ENCODE data around the gene NOCT.
"Not testable (repeated sequence)": the region's sequence is repeated elsewhere in the genome, so short reads cannot be mapped to it uniquely, and the experiment has no call there.

Gene NOCT

DNA sequence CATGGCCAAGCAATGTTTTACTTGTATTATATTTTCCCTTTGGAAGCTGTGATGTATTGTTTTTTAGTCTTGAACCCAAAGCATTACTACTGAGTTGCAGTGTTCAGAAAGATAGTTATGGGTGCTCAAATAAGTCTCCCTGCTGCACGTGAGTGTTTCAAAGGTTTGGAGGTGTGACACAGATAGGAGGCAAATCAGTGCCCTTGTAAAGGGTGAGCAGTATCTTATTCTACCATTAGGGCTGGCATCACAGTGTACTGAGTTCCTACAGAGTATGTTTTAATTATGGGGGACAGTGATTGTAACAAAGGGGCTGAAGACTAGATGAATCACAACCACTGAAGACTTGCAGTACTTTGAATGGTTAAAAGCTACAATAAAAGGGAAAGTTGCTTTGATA, 38.3 kb downstream of the NOCT start:
- H3K4me3 ChIP-seq (ENCODE audit: low read length) = no peak overlapping the region
- no peak overlapping the region for H3K27ac ChIP-seq (ENCODE audit: low read length)
- H3K36me3 ChIP-seq (ENCODE audit: insufficient read depth, low read depth, low read length) = peaks cover 66% of the 10 kb centered on the region
- no peaks in the 10 kb centered on the region for H3K27me3 ChIP-seq (ENCODE audit: insufficient read depth, low read length)
- no peaks in the 10 kb centered on the region; the same call in 1 of the 2 replicates for H3K4me1 ChIP-seq (ENCODE audit: insufficient read depth, low read length)
- no peaks in the 10 kb centered on the region for H3K9me3 ChIP-seq (ENCODE audit: insufficient read depth, low read depth, low read length)
- no peak overlapping the region for H3K9ac ChIP-seq (ENCODE audit: low read depth, low read length)

DNA sequence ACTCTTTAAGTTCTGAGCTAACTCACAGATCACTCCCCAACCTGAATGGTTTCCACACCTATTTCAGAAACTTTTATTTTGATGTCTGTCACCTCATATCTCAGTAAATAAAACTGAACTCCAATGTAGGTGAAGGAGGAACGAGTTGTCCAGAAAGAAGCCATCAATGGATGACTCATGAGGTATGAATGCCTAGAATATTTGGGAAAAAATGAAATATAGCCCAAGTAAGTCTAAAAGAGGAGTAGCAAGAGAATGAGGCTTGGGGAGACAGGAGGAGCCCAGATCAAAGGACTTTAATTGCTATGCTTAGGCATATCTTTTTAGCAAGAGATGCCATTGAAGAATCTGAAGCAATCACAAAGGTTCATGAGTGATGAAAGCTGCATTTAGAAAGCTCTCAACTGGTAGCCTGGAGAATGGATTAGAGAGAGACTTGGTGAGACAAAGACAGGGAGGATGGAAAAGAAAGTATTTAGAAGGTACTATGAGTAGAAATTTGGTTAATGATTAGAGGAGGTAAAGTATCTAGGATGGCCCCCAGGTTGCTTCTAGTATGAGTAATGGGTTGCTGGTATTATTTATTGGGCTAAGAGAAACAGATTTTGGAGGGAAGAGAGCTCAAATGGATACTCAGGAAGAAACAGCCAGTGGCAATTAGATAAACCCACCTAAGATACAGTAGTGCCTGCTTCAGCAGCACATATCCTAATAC, 39.4 kb downstream of the NOCT start:
- Histone ChIP-seq H3K4me1 (ENCODE audit: insufficient read depth, low read length) (no peaks in the 10 kb centered on the region; the same call in 1 of the 2 replicates), H3K9me3 (ENCODE audit: insufficient read depth, low read depth, low read length) (no peaks in the 10 kb centered on the region), H3K27ac (ENCODE audit: low read length) (no peak overlapping the region), H3K27me3 (ENCODE audit: insufficient read depth, low read length) (no peaks in the 10 kb centered on the region), H3K4me3 (ENCODE audit: low read length) (no peak overlapping the region), H3K9ac (ENCODE audit: low read depth, low read length) (no peak overlapping the region), H3K36me3 (ENCODE audit: insufficient read depth, low read depth, low read length) (peaks cover 77% of the 10 kb centered on the region)

DNA sequence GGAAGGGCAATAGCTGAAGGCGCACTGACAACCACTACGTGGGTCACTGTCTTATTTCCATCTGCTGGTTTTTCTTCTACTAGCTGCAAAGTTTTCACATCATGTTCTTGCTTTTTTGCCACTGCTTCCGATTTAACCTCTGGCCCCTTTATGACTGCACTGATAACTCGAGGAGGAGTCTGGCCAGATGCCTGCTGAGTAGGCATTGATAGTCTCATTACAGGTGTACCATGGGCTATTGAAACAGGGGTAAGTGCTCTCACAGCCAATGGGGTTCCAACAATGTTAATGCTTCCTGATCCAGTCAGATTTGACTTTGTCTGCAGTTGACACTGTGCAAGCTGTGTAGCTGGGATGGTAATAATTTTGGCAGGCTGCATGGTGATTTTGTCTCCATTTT, 43.4 kb downstream of the NOCT start:
- not testable (repeated sequence) for H3K9me3 ChIP-seq (ENCODE audit: insufficient read depth, low read depth, low read length); H3K4me1 ChIP-seq (ENCODE audit: insufficient read depth, low read length)
- H3K36me3 ChIP-seq (ENCODE audit: insufficient read depth, low read depth, low read length) = peaks cover 94% of the 10 kb centered on the region

DNA sequence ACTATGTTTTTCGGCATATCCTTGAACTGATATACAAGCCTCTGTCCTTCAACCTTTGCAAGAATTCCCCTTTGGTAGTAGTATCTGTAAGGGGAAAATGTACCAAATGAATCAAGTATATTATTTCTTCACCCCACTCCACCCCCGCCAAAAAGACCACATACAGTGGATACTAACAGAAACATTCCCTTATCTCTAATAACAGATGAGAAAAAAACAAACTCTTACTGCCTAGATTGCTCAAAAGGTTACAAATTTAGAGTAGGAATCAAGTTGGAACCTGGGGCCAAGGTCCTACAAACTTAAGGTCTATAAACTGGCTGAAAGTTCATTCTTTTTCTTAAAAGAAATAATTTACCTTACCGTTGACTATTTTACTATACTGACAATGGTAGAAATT, 45.0 kb downstream of the NOCT start:
- Histone ChIP-seq H3K36me3 (ENCODE audit: insufficient read depth, low read depth, low read length) (peaks cover 92% of the 10 kb centered on the region), H3K4me1 (ENCODE audit: insufficient read depth, low read length) (no peaks in the 10 kb centered on the region), H3K27me3 (ENCODE audit: insufficient read depth, low read length) (no peaks in the 10 kb centered on the region), H3K4me3 (ENCODE audit: low read length) (no peak overlapping the region), H3K9ac (ENCODE audit: low read depth, low read length) (no peak overlapping the region), H3K9me3 (ENCODE audit: insufficient read depth, low read depth, low read length) (no peaks in the 10 kb centered on the region), H3K27ac (ENCODE audit: low read length) (no peak overlapping the region)

More for the DNA sequence above, 43.4 kb downstream of the NOCT start:
- H3K27ac ChIP-seq (ENCODE audit: low read length); H3K9ac ChIP-seq (ENCODE audit: low read depth, low read length); H3K27me3 ChIP-seq (ENCODE audit: insufficient read depth, low read length); H3K4me3 ChIP-seq (ENCODE audit: low read length): not testable (repeated sequence)

DNA sequence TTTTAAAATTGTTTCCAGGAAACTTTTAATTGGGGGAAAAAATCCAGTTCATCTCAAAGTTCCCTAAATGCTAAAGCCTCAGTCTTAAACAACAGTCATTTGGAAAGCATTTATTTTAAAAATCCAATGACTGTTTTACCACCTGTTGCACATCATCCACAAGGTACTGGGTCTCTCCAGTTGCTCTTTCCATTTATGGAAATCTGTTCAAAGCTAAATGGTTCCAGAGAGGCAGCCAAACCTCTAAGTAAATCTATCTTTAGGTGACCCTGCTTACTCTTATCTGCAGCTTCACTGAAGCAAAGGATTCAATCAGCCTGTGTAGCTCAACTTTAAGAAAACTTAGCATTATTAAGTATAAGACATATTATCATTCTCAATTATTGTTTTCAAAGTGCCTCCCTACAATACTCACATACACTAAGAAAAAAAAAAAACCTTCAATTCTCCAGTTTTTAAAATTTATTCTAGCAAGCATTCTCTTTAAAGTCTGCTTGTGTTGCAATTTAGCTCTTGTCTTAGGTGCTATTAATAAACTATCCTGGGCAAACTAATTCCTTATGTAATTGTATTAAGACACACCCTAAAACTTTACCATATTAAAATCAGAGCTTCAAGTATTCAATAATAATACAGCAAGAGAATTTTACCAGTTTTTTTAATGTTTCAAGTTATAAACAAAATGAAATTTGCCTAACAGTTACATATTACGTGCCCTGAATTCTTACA, 60.6 kb downstream of the NOCT start:
- Histone ChIP-seq H3K27me3 (ENCODE audit: insufficient read depth, low read length) (no peaks in the 10 kb centered on the region), H3K27ac (ENCODE audit: low read length) (no peak overlapping the region), H3K9ac (ENCODE audit: low read depth, low read length) (no peak overlapping the region), H3K9me3 (ENCODE audit: insufficient read depth, low read depth, low read length) (no peaks in the 10 kb centered on the region), H3K4me3 (ENCODE audit: low read length) (no peak overlapping the region), H3K4me1 (ENCODE audit: insufficient read depth, low read length) (no peaks in the 10 kb centered on the region), H3K36me3 (ENCODE audit: insufficient read depth, low read depth, low read length) (peaks cover 23% of the 10 kb centered on the region)

DNA sequence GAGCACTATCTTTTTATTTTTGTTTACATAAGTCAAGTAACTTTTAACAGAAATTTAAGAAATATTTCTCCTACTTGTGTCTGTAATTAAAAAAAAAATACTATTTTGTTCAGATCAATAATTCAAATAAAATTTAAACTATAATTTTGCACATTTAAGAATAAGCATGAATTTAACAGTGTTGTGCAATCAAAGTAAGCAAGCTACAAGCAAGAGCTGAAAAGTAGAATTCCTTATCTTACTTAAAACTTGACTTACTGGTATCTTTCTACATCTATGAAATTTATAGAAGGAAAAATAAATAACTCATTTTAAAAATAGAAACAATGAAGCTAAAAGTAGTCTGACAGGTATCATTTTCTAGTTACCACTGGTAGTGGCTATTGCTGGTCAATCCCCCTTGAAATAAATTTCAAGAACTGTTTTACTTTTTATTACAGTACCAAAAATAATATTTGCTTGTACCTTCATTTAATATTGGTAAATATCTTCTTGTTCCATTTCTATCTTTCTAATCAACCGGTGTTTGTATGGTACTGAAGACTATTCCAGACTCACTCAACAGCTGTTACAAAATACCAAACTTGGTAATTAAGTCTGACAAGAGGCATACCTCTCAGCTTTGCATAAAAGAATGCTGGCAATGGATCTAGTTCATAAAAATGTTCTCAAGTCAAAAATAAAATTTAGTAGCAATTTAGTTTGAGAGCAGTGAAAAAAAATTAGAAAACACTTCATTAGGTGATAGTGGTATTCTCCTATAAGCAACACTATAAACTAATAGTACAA, 62.2 kb downstream of the NOCT start:
- peaks cover 5% of the 10 kb centered on the region; the same call in 1 of the 2 replicates for H3K4me1 ChIP-seq (ENCODE audit: insufficient read depth, low read length)
- H3K27me3 ChIP-seq (ENCODE audit: insufficient read depth, low read length) = no peaks in the 10 kb centered on the region
- no peak overlapping the region for H3K4me3 ChIP-seq (ENCODE audit: low read length)
- peaks cover 7% of the 10 kb centered on the region for H3K36me3 ChIP-seq (ENCODE audit: insufficient read depth, low read depth, low read length)
- H3K27ac ChIP-seq (ENCODE audit: low read length) = no peak overlapping the region
- H3K9ac ChIP-seq (ENCODE audit: low read depth, low read length) = no peak overlapping the region
- H3K9me3 ChIP-seq (ENCODE audit: insufficient read depth, low read depth, low read length) = no peaks in the 10 kb centered on the region

DNA sequence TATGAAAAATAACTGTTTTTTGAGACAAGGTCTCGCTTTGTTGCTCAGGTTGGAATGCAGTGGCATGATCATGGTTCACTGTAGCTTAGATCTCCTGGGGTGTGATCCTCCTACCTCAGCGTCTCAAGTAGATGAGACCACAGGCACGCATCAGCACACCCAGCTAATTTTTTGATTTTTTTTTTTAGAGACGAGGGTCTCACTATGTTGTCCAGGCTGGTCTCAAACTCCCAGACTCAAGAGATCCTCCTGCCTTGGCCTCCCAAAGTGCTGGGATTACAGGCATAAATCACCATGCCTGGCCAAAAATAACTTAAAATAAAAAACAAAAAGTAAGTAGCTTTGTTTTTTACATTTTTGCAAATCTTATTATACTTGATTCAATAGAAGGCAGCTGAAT, 63.3 kb downstream of the NOCT start:
- peaks cover 5% of the 10 kb centered on the region; the same call in 1 of the 2 replicates for H3K4me1 ChIP-seq (ENCODE audit: insufficient read depth, low read length)
- H3K27ac ChIP-seq (ENCODE audit: low read length) = no peak overlapping the region
- no peaks in the 10 kb centered on the region for H3K9me3 ChIP-seq (ENCODE audit: insufficient read depth, low read depth, low read length)
- no peak overlapping the region for H3K9ac ChIP-seq (ENCODE audit: low read depth, low read length)
- no peak overlapping the region for H3K4me3 ChIP-seq (ENCODE audit: low read length)
- H3K36me3 ChIP-seq (ENCODE audit: insufficient read depth, low read depth, low read length) = no peaks in the 10 kb centered on the region
- no peaks in the 10 kb centered on the region for H3K27me3 ChIP-seq (ENCODE audit: insufficient read depth, low read length)

DNA sequence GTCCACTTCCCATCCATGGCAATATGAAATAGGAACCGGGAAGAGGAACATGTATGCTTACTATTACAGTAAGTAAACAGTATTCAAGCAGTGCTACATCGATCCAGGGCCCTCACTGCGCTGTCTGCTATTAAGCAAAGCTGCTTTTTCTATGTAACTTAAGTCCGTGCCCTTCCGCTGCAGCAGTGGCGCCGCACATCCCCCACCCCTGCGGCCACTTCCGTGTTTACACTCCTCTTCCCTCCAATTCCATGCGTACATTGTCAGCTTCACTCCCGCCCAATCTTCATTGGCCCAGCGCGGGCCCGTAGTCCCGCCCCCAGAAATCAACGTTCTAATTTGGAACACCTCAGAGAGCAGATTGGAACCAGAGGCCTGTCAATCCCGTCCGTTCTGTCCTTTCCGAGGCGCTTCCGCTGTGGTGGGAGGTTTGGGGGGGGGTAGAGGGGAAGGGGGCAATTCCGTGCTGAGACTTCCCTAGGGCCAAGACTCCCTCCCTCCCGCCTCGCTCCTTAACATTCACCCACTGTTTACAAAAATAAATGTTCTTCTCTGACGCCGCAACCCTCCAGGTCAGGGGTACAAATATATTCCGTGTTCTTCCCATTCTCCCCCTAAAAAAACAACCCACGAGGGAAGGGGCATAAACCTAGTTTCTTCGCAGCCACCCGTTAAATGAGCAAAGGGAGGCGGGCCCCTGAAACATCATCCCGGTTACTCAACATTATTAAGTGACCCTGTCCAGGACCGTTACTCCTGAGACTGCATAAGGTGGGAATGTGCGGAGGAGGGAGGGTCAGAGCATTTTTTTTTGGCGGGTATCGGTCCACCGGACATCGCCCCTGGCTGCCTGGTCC, 67.4 kb downstream of the NOCT start:
- Histone ChIP-seq H3K36me3 (ENCODE audit: insufficient read depth, low read depth, low read length) (no peaks in the 10 kb centered on the region), H3K9me3 (ENCODE audit: insufficient read depth, low read depth, low read length) (no peaks in the 10 kb centered on the region), H3K4me3 (ENCODE audit: low read length) (peak overlapping the region; percentile 92), H3K27me3 (ENCODE audit: insufficient read depth, low read length) (no peaks in the 10 kb centered on the region), H3K27ac (ENCODE audit: low read length) (peak overlapping the region; percentile 95), H3K9ac (ENCODE audit: low read depth, low read length) (peak overlapping the region; percentile 92; the same call in 1 of the 2 replicates), H3K4me1 (ENCODE audit: insufficient read depth, low read length) (peaks cover 5% of the 10 kb centered on the region; the same call in 1 of the 2 replicates)

DNA sequence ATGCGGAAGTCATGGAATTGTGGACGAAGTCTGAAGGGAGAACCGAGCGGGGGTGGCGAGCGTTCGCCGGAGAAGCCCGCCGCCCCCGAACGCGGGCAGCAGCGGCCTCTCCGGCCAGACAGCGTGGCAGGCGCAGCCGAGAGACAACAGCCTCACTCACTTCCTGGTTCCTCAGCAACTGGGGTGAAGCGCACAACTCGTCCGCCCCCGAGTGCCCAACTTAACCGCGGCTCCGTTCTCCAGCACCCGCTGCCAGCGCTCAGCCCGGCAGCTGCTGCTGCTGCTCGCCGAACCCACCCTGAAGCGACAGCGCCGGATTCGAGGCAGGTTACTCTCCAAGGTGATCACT, 68.0 kb downstream of the NOCT start:
- H3K27ac ChIP-seq (ENCODE audit: low read length) = peak overlapping the region; percentile 95
- no peaks in the 10 kb centered on the region for H3K9me3 ChIP-seq (ENCODE audit: insufficient read depth, low read depth, low read length)
- peak overlapping the region; percentile 92; the same call in 1 of the 2 replicates for H3K9ac ChIP-seq (ENCODE audit: low read depth, low read length)
- H3K36me3 ChIP-seq (ENCODE audit: insufficient read depth, low read depth, low read length) = no peaks in the 10 kb centered on the region
- H3K27me3 ChIP-seq (ENCODE audit: insufficient read depth, low read length) = no peaks in the 10 kb centered on the region
- H3K4me1 ChIP-seq (ENCODE audit: insufficient read depth, low read length) = peaks cover 5% of the 10 kb centered on the region; the same call in 1 of the 2 replicates
- H3K4me3 ChIP-seq (ENCODE audit: low read length) = peak overlapping the region; percentile 92

DNA sequence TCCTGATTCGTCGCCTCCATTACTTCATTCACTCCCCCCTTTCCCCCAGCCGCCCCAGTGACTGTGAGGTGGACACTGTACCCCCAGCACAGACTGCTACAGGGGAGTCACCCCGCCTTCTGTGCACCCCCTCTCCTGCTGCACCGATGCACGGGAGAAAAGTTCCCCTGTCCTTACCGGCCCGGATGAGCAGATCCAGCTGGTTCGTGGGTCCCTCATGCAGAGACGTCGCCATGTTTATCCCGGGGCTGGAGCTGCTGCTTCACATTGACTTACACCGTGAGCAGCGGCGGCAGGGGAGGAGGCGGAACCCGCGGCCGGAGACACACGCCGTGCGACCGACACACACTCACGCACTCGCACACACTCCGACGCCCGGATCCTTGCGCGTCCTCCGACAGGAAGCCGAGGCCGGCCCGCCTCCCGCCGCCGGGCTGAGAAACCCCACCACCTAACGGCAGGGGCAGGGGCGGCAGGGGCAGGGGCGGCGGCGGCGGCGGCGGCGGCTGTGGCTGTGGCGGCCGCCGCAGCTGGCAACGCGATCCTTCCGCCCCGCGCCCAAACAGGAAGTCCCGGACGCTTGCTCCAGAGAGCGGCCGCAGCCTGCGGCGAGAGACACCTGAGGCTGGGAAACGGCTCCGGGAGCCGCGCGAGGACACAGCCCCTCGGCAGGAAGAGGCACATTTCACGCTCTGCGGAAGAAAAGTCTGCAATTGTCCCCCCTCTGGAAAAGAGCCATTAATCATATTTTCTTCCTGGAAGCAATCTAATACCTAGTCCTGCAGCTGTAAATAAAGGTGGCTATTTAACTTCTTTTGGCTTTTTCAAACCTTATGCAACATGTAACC, 68.6 kb downstream of the NOCT start:
- H3K27me3 ChIP-seq (ENCODE audit: insufficient read depth, low read length) = no peaks in the 10 kb centered on the region
- H3K27ac ChIP-seq (ENCODE audit: low read length) = peak overlapping the region; percentile 95
- H3K9ac ChIP-seq (ENCODE audit: low read depth, low read length) = peak overlapping the region; percentile 92; the same call in 1 of the 2 replicates
- H3K4me3 ChIP-seq (ENCODE audit: low read length) = peak overlapping the region; percentile 92
- H3K36me3 ChIP-seq (ENCODE audit: insufficient read depth, low read depth, low read length) = no peaks in the 10 kb centered on the region
- no peaks in the 10 kb centered on the region for H3K9me3 ChIP-seq (ENCODE audit: insufficient read depth, low read depth, low read length)
- H3K4me1 ChIP-seq (ENCODE audit: insufficient read depth, low read length) = peaks cover 5% of the 10 kb centered on the region; the same call in 1 of the 2 replicates
